Hippocampal formation (tissue), 2 donors: ENCODE results near the gene GNAO1.
A peak's percentile ranks its signal among the peaks of the same experiment; 100 is the strongest.

Source experiments
- DNase-seq, 2 donors: peaks; one replicate each; lab custom pipeline; 2025; lab: John Stamatoyannopoulos, UW

GNAO1 gene

GRCh38 chr16:56265184-56265583, 73.9 kb downstream of the GNAO1 start:
- no peak for DNase-seq

DNA sequence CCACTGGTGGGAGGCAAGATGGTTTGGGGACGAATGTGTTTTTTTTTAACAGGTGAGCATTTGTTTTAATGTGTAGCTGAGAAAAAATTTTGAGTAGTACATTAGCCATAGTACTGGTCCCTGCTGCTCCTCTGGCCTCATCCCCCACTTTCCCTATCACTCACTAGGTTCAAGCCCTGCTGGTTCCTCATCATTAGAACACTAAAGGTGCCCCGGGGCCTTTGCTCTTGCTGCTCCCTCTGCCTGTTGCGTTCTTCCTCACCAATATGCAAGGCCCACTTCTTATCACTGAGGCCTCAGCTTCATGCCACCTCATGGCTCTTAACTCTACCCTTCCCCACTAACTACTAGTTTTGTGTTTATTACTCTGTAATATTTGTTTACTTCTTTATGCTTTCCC, 74.5 kb downstream of the GNAO1 start:
- no peak for DNase-seq

- DNase-seq, result no peak
Measured at GRCh38 chr16:56266641-56267607, 75.6 kb downstream of the GNAO1 start.

DNA sequence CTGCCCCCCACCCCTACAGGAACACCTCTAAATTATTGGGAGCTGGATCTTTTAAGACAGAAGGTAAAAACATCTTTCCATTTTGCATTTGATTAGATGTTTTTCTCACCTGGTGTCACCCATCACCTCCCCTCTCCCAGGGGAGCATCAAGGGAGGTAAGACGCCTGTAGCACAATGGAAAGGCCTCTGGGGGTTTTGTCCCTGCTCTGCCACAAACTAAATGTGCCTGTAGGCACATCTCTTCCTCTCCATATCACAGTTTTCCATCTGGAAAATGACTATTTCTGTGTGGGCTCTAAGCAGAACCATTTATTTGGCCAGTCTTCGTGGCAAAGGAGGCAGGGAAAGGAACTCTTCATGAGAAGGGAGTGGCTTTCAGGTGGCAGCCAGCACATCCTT, 76.6 kb downstream of the GNAO1 start:
- DNase-seq, result no peak

DNA sequence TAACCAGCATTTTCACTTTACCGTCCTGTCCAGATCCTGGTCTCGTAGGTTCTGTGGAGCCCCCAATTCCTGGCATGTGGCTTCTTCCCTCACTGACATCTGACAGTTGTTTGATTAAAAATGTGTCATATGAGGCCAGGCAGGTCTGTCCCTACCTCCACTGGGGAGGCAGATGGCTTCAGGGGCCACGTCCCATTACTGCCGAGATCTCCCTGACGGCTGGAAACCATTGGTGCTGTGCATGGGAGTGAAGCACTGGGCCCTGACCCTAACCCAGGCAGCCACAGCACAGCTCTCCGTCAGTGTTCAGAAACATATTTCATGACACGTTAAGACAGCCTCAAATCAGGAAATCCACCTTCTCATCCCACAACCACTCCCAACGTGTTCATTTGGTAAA, 77.5 kb downstream of the GNAO1 start:
- no peak for DNase-seq

DNA sequence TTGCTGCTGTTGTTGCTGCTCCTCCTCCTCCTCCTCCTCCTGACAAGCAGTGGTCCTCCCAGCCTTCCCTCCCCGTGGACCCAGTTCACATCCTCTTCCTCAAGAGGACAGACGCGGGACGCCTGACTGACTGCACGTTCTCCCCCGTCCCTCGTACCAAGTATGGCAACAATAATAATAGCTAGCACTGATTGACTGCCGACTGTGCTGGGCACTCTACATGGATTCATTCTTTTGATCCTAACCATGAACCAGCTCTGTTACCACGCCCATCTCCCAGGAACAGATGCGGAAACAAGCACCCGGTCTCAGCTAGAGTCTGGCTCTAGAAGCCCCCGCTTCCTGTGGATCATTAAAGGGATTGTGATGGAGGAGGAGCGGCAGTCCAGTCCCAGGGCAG, 78.0 kb downstream of the GNAO1 start:
- no peak for DNase-seq

GRCh38 chr16:56269811-56270684, 78.8 kb downstream of the GNAO1 start:
- DNase-seq, result peak; percentile 63 to 67

DNA sequence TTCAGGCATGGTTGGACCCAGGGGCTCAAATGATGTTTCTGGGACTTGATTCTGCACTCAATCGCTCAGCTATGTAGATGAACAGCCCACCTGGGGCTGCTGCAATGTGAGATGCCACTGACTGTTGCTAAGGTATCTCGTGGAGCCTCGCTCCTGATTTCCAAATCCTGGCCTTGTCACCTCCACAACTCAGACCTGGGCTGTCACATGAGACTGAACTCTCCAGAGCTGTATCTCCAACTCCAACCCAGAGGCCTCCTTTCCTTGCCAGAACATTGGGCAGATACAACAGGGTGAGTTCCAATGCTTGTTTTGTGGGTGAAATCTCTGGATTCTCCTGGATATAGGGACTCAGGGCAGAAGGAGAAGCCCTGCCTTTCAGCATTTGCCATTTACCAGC, 79.5 kb downstream of the GNAO1 start:
- DNase-seq, result no peak

DNA sequence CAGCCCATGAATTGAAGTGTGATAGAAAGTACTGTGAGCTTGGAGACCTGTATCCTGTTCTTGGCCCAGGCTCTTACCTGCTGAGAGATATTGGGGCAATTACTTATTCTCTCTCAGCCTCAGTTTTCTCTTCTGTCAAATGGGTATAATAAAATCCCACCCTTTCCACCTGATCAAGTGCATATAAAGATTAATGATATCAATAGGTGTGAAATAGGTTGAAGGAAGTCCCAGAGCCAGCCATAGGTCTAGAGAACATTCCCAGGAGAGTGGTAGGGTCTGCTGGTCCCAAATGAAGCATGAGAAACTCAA, 81.2 kb downstream of the GNAO1 start:
- no peak for DNase-seq

- DNase-seq, result no peak
Measured at GRCh38 chr16:56273615-56274014, 82.3 kb downstream of the GNAO1 start.

DNA sequence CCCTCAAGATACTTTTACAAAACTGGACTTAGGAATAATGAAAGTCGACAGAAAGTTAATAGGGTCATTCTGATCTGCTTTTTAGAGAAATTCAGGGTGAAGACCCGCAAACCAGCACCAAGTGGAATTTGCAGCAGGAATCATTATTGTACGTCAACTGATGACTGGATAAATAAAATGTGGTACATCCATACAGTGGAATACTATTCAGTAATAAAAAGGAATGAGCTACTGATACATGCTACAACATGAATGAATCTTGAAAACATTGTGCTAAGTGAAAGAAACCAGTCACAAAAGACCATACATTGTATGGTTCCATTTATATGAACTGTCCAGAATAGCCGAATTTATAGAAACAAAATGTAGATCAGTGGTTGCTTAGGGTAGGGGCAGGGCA, 83.1 kb downstream of the GNAO1 start:
- DNase-seq, result no peak

DNA sequence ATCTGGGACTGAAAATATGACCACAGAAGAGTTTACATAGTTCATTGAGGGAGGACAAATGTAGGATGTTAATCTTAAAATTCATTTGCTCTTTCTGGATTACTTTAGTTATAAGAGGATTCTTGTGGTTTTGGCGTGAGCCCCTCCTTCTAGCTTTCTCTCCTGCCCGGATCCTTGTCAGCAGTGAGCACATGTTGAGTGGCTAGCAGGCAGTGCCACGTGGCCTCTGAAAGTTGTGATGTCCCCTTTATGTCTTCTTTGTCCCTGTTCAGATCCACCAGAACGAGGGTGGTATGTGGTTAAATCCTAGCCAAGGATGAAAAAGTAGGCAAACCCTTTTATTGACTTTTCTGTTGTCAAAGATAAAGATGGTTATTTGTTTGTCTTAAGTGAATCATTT, 83.8 kb downstream of the GNAO1 start:
- DNase-seq, result no peak

- no peak for DNase-seq
Measured at GRCh38 chr16:56275801-56276200, 84.5 kb downstream of the GNAO1 start.

DNA sequence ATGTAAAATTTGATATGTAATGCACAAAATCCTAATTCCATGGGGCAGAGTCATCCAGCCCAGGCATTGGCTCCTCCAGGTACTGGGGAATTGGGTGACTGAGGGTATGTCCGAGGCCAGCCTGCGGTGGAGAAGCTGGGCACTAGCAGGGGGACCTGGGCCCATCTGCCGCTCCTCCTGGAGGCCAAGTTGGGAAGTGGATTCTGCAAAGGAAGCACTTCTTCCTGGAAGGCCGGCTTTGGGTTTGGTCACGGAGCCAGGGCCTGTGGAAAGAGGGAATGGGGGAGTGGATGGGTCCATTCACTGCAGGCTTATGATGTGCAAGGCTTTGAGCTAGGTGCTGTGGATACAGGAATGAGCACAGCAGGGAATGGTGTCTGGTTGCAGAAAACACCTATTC, 85.8 kb downstream of the GNAO1 start:
- no peak for DNase-seq

- no peak for DNase-seq
Measured at GRCh38 chr16:56278196-56278855, 87.0 kb downstream of the GNAO1 start.

GRCh38 chr16:56279132-56279531, 87.8 kb downstream of the GNAO1 start:
- DNase-seq, result no peak

DNA sequence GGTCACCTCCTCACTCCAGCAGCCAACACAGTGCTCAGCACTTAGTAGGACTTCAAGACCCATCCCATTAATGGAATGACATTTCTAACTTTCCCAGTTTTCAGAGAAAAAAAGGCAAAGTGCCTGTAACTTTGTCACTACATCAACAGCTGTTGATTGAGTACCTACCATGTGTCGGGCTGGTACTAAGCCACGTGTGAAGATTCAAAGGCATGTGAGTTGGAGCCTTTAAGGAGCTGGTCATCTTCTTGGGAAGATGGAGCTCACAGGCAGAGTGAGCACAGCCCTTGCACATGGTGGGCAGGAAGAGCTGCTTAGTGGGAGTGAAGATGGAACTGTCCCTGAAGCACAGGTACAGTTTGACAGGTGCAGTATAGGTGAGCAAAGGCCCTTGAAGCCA, 88.6 kb downstream of the GNAO1 start:
- no peak for DNase-seq

- peak; percentile 31 to 47 for DNase-seq
Measured at GRCh38 chr16:56281249-56281805, 90.0 kb downstream of the GNAO1 start.

GRCh38 chr16:56282451-56282850, 91.2 kb downstream of the GNAO1 start:
- no peak for DNase-seq

GRCh38 chr16:56284521-56284920, 93.2 kb downstream of the GNAO1 start:
- no peak for DNase-seq

DNA sequence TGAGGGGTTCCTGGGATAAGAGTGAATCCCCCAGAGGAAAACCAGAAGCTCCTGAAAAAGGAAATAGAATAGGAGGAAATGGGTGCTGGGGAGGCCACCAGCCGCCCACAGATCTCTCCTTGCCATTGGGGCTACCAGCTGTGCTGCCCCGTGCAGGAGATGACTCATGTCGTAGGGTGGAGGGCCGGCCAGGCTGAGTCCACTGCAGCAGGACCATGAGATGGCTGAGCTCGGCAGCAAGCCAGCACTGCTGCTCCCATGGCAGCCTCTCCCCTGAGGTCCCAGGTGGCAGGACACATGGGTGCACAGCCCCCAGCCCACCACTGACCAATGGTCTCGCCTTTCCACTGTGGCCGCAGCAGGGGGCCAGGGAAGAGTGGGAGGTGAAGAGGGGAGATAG, 95.5 kb downstream of the GNAO1 start:
- DNase-seq, result no peak

- DNase-seq, result no peak
Measured at GRCh38 chr16:56288019-56288418, 96.7 kb downstream of the GNAO1 start.
